HFFc6 (cell line): Measurements from ENCODE around the gene PCDH9. TPM values are rescaled to one million over a fixed set of nuclear protein-coding genes. Genes with fewer than 3 reads are reported as not detected.

Source experiments
- DNase-seq: peaks from one replicate; pipeline ENCODE4 v3.0.0-alpha.2; 2018
- H3K27ac Mint-ChIP-seq: 2 replicates; pipeline ENCODE4 v1.8.0; 2020; ENCODE audit warnings: mild to moderate bottlenecking, mixed read lengths
- H3K27me3 Mint-ChIP-seq: 2 replicates; pipeline ENCODE4 v1.8.0; 2021; ENCODE audit warnings: mild to moderate bottlenecking, moderate library complexity, mixed read lengths; ENCODE audit not compliant: insufficient read depth
- H3K36me3 Mint-ChIP-seq: 2 replicates; pipeline ENCODE4 v1.8.0; 2021; ENCODE audit warnings: low read depth, mixed read lengths
- H3K4me1 Mint-ChIP-seq: 2 replicates; pipeline ENCODE4 v1.8.0; 2020; ENCODE audit warnings: low read depth, mixed read lengths
- H3K4me3 Mint-ChIP-seq: 2 replicates; pipeline ENCODE4 v1.8.0; 2020; ENCODE audit warnings: mild to moderate bottlenecking, moderate library complexity, mixed read lengths
- H3K9me3 Mint-ChIP-seq: 2 replicates; pipeline ENCODE4 v1.8.0; 2020; ENCODE audit warnings: mild to moderate bottlenecking, mixed read lengths
- CTCF ChIP-seq: fragments of 200-600 bp; sonication (generic); IDR thresholded peaks from 2 replicates; pipeline ENCODE4 v1.5.0; 2021; ENCODE audit warnings: antibody characterized with exemption, mild to moderate bottlenecking
- total RNA-seq, 6 experiments: library from RNA; stranded (reverse); fragmentation: NEBNext Ultra II Directional; extraction: Animal tissue kit (Norgen Biotek cat#: 25700); gene quantifications; 2 replicates in 1 of 6; 3 replicates in 5 of 6; pipeline ENCODE4 v1.2.3, GENCODE V29; 2021

The PCDH9 gene
- total RNA-seq, 6 experiments from 2014 or later: 2.0 to 6.7 (median 2.6) TPM

- Mint-ChIP-seq H3K4me3 (no peak overlapping the region), H3K27ac (no peak overlapping the region)
- DNase-seq: no peak
Measured at GRCh38 chr13:66578305-66578704, 651.8 kb downstream of the PCDH9 start.

GRCh38 chr13:66577358-66577757, 652.8 kb downstream of the PCDH9 start:
- DNase-seq: no peak
- Mint-ChIP-seq H3K27me3 (no peaks in the 10 kb centered on the region; the same call in 1 of the 2 replicates), H3K9me3 (no peaks in the 10 kb centered on the region), H3K36me3 (no peaks in the 10 kb centered on the region), H3K4me3 (no peak overlapping the region), H3K4me1 (peaks cover 8% of the 10 kb centered on the region), H3K27ac (no peak overlapping the region)
- no peak for TF ChIP-seq CTCF

More at GRCh38 chr13:66578305-66578704, 651.8 kb downstream of the PCDH9 start:
- H3K36me3 Mint-ChIP-seq: no peaks in the 10 kb centered on the region
- TF ChIP-seq CTCF: no peak
- H3K27me3 Mint-ChIP-seq: no peaks in the 10 kb centered on the region; the same call in 1 of the 2 replicates
- no peaks in the 10 kb centered on the region for H3K9me3 Mint-ChIP-seq
- peaks cover 8% of the 10 kb centered on the region for H3K4me1 Mint-ChIP-seq

GRCh38 chr13:66576381-66576780, 653.8 kb downstream of the PCDH9 start:
- no peaks in the 10 kb centered on the region for H3K36me3 Mint-ChIP-seq
- no peaks in the 10 kb centered on the region; the same call in 1 of the 2 replicates for H3K27me3 Mint-ChIP-seq
- peaks cover 8% of the 10 kb centered on the region for H3K4me1 Mint-ChIP-seq
- no peaks in the 10 kb centered on the region for H3K9me3 Mint-ChIP-seq
- TF ChIP-seq CTCF: no peak
- H3K27ac Mint-ChIP-seq: no peak overlapping the region
- no peak for DNase-seq
- no peak overlapping the region for H3K4me3 Mint-ChIP-seq

GRCh38 chr13:66574606-66575005, 655.5 kb downstream of the PCDH9 start:
- H3K4me3 Mint-ChIP-seq: no peak overlapping the region
- TF ChIP-seq CTCF: no peak
- no peaks in the 10 kb centered on the region for H3K27me3 Mint-ChIP-seq
- peak; percentile 44 for DNase-seq
- H3K36me3 Mint-ChIP-seq: no peaks in the 10 kb centered on the region
- H3K4me1 Mint-ChIP-seq: peaks cover 8% of the 10 kb centered on the region
- peak overlapping the region; percentile 9; the same call in 1 of the 2 replicates for H3K27ac Mint-ChIP-seq
- no peaks in the 10 kb centered on the region for H3K9me3 Mint-ChIP-seq

GRCh38 chr13:66567899-66568612, 662.1 kb downstream of the PCDH9 start:
- Mint-ChIP-seq H3K4me1 (peaks cover 5% of the 10 kb centered on the region), H3K27ac (no peak overlapping the region), H3K36me3 (no peaks in the 10 kb centered on the region), H3K27me3 (no peaks in the 10 kb centered on the region), H3K9me3 (no peaks in the 10 kb centered on the region), H3K4me3 (no peak overlapping the region)
- TF ChIP-seq CTCF: no peak
- DNase-seq: no peak
